Gastrocnemius medialis (tissue), 4 donors: ENCODE data around the gene C11orf21. TPM values are rescaled to one million over a fixed set of nuclear protein-coding genes. Genes with fewer than 3 reads are reported as not detected.

Experiments
- ATAC-seq, 2 donors: fragments of 150-250 bp; one replicate each; pipeline ENCODE4 v1.9.1; 2016
- DNase-seq, 2 donors: peaks; one replicate each; pipeline ENCODE4 v3.0.0-alpha.2; 2019
- H3K27ac ChIP-seq, 4 donors: fragments of 200-600 bp; sonication (generic); 1 replicate in 1 of 4; 2 replicates in 3 of 4; pipeline ENCODE4 v1.5.1; 2016 to 2018; ENCODE audit warnings: mild to moderate bottlenecking in 2 of 4, moderate library complexity in 1 of 4
- H3K27me3 ChIP-seq, 3 donors: fragments of 200-600 bp; sonication (generic) in 2 of 3; 1 replicate in 1 of 3; 2 replicates in 2 of 3; pipeline versions ENCODE4 v1.5.1 to v1.6.0; 2016 to 2019; ENCODE audit warnings: mild to moderate bottlenecking in 1 of 3, moderate library complexity in 1 of 3
- H3K36me3 ChIP-seq, 2 donors: fragments of 200-600 bp; sonication (generic) in 1 of 2; one replicate each; pipeline ENCODE4 v1.5.1; 2017 to 2018
- H3K4me1 ChIP-seq, 2 donors: fragments of 200-600 bp; sonication (generic) in 1 of 2; one replicate each; pipeline ENCODE4 v1.5.1; 2016 to 2017; ENCODE audit warnings: mild to moderate bottlenecking in 2 of 2
- H3K4me3 ChIP-seq, 4 donors: fragments of 200-600 bp; sonication (generic) in 3 of 4; 1 replicate in 1 of 4; 2 replicates in 3 of 4; pipeline ENCODE4 v1.5.1; 2016 to 2019; ENCODE audit warnings: mild to moderate bottlenecking in 2 of 4
- H3K9me3 ChIP-seq, 3 donors: fragments of 200-600 bp; sonication (generic) in 2 of 3; 1 replicate in 1 of 3; 2 replicates in 2 of 3; pipeline ENCODE4 v1.5.1; 2016 to 2019
- POLR2A ChIP-seq, 2 donors: fragments of 450-650 bp; IDR thresholded peaks; one replicate each; pipeline ENCODE4 v1.6.1; 2017; ENCODE audit warnings: antibody characterized with exemption in 2 of 2, mild to moderate bottlenecking in 2 of 2, moderate library complexity in 2 of 2
- in situ Hi-C, 4 donors: fragments of 200-750 bp; cut with MboI; loops; one replicate each; pipeline versions ENCODE4 v1.15.0 to v1.8.0; 2017; ENCODE audit warnings: low sequenced_read_pairs in 4 of 4
- intact Hi-C: fragments of 100-400 bp; cut with DNase I; formaldehyde crosslinking; loops from one replicate; pipeline ENCODE4 v1.15.1; 2023; ENCODE audit warnings: low total_unique reads
- total RNA-seq, 4 donors: library from RNA; depleted of rRNA; stranded (reverse); fragments of >200 nt; gene quantifications; one replicate each; pipeline versions ENCODE4 v1.1.0 to v1.2.3, GENCODE V29; 2016
- TF ChIP-seq, protein P1 (sequence below), 5 experiments: fragments of 450-650 bp in 3 of 5; fragments of 200-600 bp in 2 of 5; sonication (generic) in 2 of 5; IDR thresholded peaks in 4 of 5; conservative IDR thresholded peaks in 1 of 5; 1 replicate in 4 of 5; 2 replicates in 1 of 5; pipeline ENCODE4 v1.5.1; 2016 to 2019; ENCODE audit warnings: antibody characterized with exemption in 5 of 5, mild to moderate bottlenecking in 3 of 5, moderate library complexity in 3 of 5

Gene C11orf21
- total RNA-seq, 4 donors from 2014 or later: 0.10 TPM; not detected in 3

DNA sequence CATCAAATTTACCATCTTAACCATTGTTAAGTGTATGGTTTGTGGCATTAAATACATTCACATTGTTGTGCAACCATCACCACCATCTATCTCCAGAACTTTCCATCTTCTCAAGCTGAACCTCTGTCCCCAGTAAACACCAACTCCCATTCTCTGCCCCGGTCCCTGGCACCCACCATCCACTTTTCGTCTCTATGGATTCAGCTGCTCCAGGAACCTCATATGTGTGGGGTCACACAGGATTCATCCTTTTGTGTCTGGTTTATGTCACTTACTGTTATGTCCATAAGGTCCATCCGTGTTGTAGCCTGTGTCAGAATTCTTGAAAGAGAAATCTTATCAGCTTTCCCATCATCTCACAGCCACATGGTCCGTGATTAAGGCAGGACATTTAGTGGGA lies 16.4 kb upstream of the C11orf21 start:
- DNase-seq (no peak), ATAC-seq (no peak)
- peaks cover 0 to 5% (median 0%) of the 10 kb centered on the region in 3 donors for H3K9me3 ChIP-seq
- H3K27me3 ChIP-seq: no peaks in the 10 kb centered on the region
- no peaks in the 10 kb centered on the region for H3K36me3 ChIP-seq
- peaks cover 8 to 13% of the 10 kb centered on the region in 2 donors for H3K4me1 ChIP-seq
- TF ChIP-seq, protein P1, sequence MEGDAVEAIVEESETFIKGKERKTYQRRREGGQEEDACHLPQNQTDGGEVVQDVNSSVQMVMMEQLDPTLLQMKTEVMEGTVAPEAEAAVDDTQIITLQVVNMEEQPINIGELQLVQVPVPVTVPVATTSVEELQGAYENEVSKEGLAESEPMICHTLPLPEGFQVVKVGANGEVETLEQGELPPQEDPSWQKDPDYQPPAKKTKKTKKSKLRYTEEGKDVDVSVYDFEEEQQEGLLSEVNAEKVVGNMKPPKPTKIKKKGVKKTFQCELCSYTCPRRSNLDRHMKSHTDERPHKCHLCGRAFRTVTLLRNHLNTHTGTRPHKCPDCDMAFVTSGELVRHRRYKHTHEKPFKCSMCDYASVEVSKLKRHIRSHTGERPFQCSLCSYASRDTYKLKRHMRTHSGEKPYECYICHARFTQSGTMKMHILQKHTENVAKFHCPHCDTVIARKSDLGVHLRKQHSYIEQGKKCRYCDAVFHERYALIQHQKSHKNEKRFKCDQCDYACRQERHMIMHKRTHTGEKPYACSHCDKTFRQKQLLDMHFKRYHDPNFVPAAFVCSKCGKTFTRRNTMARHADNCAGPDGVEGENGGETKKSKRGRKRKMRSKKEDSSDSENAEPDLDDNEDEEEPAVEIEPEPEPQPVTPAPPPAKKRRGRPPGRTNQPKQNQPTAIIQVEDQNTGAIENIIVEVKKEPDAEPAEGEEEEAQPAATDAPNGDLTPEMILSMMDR (IDR thresholded peaks at IDR 0.05 in 4 of 5, conservative IDR thresholded peaks at IDR 0.05 in 1 of 5): no peak
- no peak for TF ChIP-seq POLR2A (IDR thresholded peaks at IDR 0.05)
- H3K4me3 ChIP-seq: no peak overlapping the region
- in situ Hi-C loops: loop anchor here in 2 of 4 donors (5.0 to 10.0 kb wide), 2 partner anchors 99 to 107 kb away; no protein-coding TSS in a partner anchor
- intact Hi-C loops: no loop called here
- no peak overlapping the region for H3K27ac ChIP-seq

DNA sequence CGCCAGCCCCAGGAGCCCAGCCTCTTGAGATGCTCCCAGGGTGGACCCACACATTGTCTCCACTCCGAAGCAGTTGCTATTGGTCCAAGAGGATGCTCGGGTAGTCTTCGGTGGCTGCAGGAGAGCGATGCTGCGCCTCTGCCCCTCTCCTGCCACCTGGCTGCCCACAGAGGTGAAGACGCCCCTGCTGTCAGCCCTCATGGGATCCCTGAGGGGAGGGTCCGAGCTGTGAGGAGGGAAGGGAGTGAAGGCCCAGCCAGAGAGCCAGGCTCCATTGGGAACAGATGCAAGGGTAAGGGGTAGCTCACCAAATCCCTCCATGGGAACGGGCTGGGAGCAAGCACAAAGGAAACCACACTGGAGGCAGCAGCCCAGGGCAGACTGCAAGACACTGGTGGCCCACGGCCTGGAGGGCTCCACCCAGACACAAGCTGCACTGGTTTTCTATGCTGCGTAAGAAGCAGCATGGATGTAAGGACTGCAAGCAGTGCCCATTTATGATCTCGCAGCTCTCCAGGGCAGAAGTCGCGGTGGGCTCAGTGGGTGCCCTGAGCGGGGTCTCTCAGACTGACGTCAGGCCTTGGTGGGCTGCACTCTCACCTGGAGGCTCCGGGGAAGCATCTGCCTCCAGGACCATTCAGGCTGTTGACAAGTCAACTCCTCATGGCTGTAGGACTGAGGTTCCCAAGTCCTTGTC lies 15.8 kb upstream of the C11orf21 start:
- intact Hi-C loops: no loop called here
- no peaks in the 10 kb centered on the region for H3K27me3 ChIP-seq
- TF ChIP-seq, protein P1 (IDR thresholded peaks at IDR 0.05 in 4 of 5, conservative IDR thresholded peaks at IDR 0.05 in 1 of 5): no peak
- no peak for TF ChIP-seq POLR2A (IDR thresholded peaks at IDR 0.05)
- DNase-seq: no peak
- ATAC-seq: no peak
- in situ Hi-C loops: loop anchor here in 2 of 4 donors (5.0 to 10.0 kb wide), 2 partner anchors 100 to 107 kb away; no protein-coding TSS in a partner anchor
- H3K4me1 ChIP-seq: peaks cover 8 to 13% of the 10 kb centered on the region in 2 donors
- H3K27ac ChIP-seq: no peak overlapping the region
- no peak overlapping the region for H3K4me3 ChIP-seq
- H3K9me3 ChIP-seq: peaks cover 0 to 5% (median 0%) of the 10 kb centered on the region in 3 donors
- no peaks in the 10 kb centered on the region for H3K36me3 ChIP-seq

DNA sequence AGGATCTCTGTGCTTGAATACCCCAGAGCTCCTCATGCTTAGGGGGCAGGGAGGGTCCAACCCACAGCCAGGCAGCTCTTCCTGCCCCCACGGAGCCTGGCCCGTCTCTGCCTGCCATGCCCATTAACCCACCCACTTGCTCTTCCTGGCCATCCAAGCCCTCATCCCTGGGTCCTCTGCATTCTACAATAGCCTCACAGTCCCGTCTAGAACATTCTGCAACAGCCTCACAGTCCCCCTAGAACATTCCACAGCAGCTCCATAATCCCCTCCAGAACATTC lies 15.2 kb upstream of the C11orf21 start:
- H3K27me3 ChIP-seq: no peaks in the 10 kb centered on the region
- H3K36me3 ChIP-seq: no peaks in the 10 kb centered on the region
- H3K4me3 ChIP-seq: no peak overlapping the region
- in situ Hi-C loops (loop anchor here in 2 of 4 donors (5.0 to 10.0 kb wide), 2 partner anchors 100 to 108 kb away; no protein-coding TSS in a partner anchor), intact Hi-C loops (no loop called here)
- peaks cover 0 to 5% (median 0%) of the 10 kb centered on the region in 3 donors for H3K9me3 ChIP-seq
- no peak for TF ChIP-seq POLR2A (IDR thresholded peaks at IDR 0.05)
- TF ChIP-seq, protein P1 (IDR thresholded peaks at IDR 0.05 in 4 of 5, conservative IDR thresholded peaks at IDR 0.05 in 1 of 5): no peak
- H3K4me1 ChIP-seq: peaks cover 8 to 13% of the 10 kb centered on the region in 2 donors
- no peak for ATAC-seq
- DNase-seq: no peak
- no peak overlapping the region for H3K27ac ChIP-seq

DNA sequence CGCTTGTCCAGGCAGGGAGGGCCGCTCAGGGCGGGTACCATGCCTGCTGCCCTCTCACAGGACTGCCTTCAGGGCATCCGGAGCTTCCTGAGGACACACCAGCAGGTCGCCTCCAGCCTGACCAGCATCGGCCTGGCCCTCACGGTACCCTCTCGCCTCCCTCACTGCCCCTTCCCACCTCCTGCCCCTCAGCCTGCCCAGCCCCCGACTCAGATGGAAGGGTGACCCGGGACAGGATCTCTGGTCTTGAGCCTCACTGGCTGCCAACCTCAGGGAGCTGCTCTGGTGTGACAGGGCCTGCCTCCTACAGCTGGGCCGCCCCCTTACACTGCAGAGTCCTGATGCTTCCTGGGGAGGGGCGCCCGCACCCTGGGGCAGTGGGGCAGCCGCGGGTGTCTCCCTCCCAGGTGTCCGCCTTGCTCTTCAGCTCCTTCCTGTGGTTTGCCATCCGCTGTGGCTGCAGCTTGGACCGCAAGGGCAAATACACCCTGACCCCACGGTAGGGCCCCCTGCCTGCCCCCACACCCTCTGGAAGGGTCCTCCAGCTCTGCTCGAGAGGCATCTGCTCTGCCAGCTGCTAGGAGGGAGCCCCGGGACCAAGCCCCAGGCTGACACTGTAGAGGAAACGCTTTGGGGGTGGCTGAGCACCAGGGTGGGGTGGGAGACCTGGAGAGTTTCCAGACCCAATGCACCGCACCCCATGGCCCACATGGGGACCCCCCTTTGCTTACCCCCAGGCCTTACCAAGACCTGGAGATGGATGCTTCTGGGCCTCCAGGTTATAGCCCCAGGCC lies 14.6 kb upstream of the C11orf21 start:
- DNase-seq (no peak), ATAC-seq (no peak)
- intact Hi-C loops (no loop called here), in situ Hi-C loops (loop anchor here in 2 of 4 donors (5.0 to 10.0 kb wide), 2 partner anchors 101 to 108 kb away; no protein-coding TSS in a partner anchor)
- Histone ChIP-seq H3K4me1 (peaks cover 8 to 13% of the 10 kb centered on the region in 2 donors), H3K27ac (no peak overlapping the region), H3K9me3 (peaks cover 0 to 5% (median 0%) of the 10 kb centered on the region in 3 donors), H3K27me3 (no peaks in the 10 kb centered on the region), H3K4me3 (no peak overlapping the region), H3K36me3 (no peaks in the 10 kb centered on the region)
- TF ChIP-seq POLR2A (IDR thresholded peaks at IDR 0.05): no peak
- TF ChIP-seq, protein P1 (IDR thresholded peaks at IDR 0.05 in 4 of 5, conservative IDR thresholded peaks at IDR 0.05 in 1 of 5): no peak
